ENCODE results near the gene SVEP1.

DNA sequence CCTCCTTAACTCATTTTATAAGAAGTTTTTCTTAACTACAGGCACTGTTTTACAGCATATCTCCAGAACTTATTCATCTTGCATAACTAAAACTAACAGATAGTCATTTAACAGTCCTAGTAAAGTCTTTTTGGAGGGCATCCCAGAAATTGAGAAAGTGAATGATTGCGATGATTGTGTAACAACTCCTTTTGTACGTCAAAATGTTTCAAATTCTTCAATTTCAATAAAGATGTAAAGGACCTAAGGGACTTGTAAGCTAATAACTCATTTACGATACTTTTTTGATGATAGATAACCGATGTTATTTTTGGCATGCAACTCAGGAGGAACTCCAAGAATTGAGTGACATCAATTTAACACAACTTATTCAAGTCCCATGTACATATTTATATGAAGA is 42.7 kb downstream of the SVEP1 start:
- no peak for TF ChIP-seq GATA2 (CRISPR knock-in tag; IDR thresholded peaks at IDR 0.05)
- no peak for TF ChIP-seq RAD21 (IDR thresholded peaks at IDR 0.05; ENCODE audit: low read length)

Measured in SK-N-SH (cell line).